GM06990 (cell line): ENCODE results near the gene SRGAP3.
"Not testable (repeated sequence)": the region's sequence is repeated elsewhere in the genome, so short reads cannot be mapped to it uniquely, and the experiment has no call there.

Experiments used
- DNase-seq: peaks from one replicate; pipeline ENCODE4 v3.0.0-alpha.2; 2011; ENCODE audit not compliant: insufficient read length; ENCODE audit errors: extremely low read depth
- H3K27me3 ChIP-seq: replicated peaks from 2 replicates; pipeline ENCODE4 v1.6.0; 2011; ENCODE audit warnings: low read length; ENCODE audit not compliant: control insufficient read depth, insufficient read depth
- H3K36me3 ChIP-seq: 2 replicates; pipeline ENCODE4 v1.5.1; 2011; ENCODE audit warnings: low read length; ENCODE audit not compliant: control insufficient read depth, insufficient read depth
- H3K4me3 ChIP-seq: replicated peaks from 2 replicates; pipeline ENCODE4 v1.5.1; 2011; ENCODE audit warnings: low read depth, mild to moderate bottlenecking, control low read depth, low read length
- TF ChIP-seq, protein P1 (sequence below): IDR thresholded peaks from 2 replicates; pipeline ENCODE4 v1.5.1; 2011; ENCODE audit warnings: low read length, control low read depth, mild to moderate bottlenecking, inconsistent platforms; ENCODE audit not compliant: insufficient read depth, poor library complexity, severe bottlenecking

SRGAP3 gene

GRCh38 chr3:9097495-9097894, 152.0 kb downstream of the SRGAP3 start:
- Histone ChIP-seq H3K27me3 (no peaks in the 10 kb centered on the region), H3K36me3 (no peaks in the 10 kb centered on the region), H3K4me3 (no peak overlapping the region)
- TF ChIP-seq, protein P1, sequence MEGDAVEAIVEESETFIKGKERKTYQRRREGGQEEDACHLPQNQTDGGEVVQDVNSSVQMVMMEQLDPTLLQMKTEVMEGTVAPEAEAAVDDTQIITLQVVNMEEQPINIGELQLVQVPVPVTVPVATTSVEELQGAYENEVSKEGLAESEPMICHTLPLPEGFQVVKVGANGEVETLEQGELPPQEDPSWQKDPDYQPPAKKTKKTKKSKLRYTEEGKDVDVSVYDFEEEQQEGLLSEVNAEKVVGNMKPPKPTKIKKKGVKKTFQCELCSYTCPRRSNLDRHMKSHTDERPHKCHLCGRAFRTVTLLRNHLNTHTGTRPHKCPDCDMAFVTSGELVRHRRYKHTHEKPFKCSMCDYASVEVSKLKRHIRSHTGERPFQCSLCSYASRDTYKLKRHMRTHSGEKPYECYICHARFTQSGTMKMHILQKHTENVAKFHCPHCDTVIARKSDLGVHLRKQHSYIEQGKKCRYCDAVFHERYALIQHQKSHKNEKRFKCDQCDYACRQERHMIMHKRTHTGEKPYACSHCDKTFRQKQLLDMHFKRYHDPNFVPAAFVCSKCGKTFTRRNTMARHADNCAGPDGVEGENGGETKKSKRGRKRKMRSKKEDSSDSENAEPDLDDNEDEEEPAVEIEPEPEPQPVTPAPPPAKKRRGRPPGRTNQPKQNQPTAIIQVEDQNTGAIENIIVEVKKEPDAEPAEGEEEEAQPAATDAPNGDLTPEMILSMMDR, result no peak
- no peak for DNase-seq

- no peaks in the 10 kb centered on the region for H3K36me3 ChIP-seq
- DNase-seq, result no peak
- no peaks in the 10 kb centered on the region for H3K27me3 ChIP-seq
- H3K4me3 ChIP-seq, result no peak overlapping the region
- TF ChIP-seq, protein P1, result no peak
Observed at GRCh38 chr3:9091486-9092235, 157.8 kb downstream of the SRGAP3 start.

DNA sequence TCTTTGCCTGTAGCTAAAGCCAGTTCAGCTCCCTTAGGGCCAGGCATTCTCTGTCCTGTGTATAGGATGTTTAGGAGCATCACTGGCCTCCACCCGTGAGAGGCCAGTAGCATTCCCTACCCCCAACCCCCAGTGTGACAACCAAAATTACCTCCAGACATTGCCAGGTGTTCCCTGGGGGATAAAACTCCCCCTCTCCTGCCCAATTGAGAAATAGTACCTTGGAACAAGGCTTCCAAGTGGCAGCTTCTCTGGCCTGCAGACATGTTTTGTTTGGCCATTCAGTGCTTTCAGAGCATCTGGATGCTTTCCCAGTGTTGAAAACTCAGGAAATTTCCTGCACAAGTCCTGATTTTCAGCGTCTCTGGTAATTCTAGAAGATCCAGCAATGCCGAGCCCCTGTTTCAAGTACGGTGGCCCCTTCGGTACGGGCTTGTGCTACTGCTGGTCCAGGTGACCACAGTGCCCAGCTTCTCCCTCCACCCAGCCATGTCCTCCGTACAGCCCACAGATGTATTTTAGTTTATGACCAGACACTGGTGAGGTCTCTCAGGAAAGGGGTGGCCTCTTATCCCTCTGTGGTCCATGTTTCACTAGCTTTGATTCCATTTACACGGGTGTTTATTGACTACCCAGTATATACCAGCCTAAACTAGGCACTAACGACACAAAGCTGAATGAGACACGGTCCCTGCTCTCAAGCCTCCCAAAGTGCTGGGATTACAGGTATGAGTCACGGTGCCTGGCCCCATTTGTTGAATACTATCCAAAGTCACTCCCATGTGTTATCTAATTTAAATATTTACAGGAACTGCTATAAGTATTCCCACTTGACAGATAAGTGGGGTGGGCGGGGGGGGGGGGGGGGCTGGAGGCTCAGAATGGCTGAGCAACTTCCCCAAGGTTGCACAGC, 160.7 kb downstream of the SRGAP3 start:
- no peak for DNase-seq
- TF ChIP-seq, protein P1, result no peak

GRCh38 chr3:9087831-9088413, 161.5 kb downstream of the SRGAP3 start:
- no peaks in the 10 kb centered on the region for H3K27me3 ChIP-seq
- no peaks in the 10 kb centered on the region; the same call in 1 of the 2 replicates for H3K36me3 ChIP-seq
- DNase-seq, result no peak
- no peak overlapping the region for H3K4me3 ChIP-seq
- TF ChIP-seq, protein P1, result no peak

More for the DNA sequence above, 160.7 kb downstream of the SRGAP3 start:
- no peak overlapping the region for H3K4me3 ChIP-seq
- H3K27me3 ChIP-seq, result no peaks in the 10 kb centered on the region
- H3K36me3 ChIP-seq, result no peaks in the 10 kb centered on the region; the same call in 1 of the 2 replicates

DNA sequence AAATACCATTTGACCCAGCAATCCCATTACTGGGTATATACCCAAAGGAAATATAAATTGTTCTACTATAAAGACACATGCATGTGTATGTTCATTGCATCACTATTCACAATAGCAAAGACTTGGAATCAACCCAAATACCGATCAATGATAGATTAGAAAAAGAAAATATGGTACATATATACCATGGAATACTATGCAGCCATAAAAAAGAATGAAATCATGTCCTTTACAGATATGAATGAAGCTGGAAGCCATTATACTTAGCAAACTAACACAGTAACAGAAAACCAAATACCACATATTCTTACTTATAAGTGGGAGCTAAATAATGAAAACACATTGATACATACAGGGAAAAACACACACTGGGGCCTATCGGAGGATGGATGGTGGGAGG, 164.0 kb downstream of the SRGAP3 start:
- not testable (repeated sequence) for H3K36me3 ChIP-seq, H3K4me3 ChIP-seq, H3K27me3 ChIP-seq, DNase-seq

GRCh38 chr3:9081184-9081818, 168.1 kb downstream of the SRGAP3 start:
- TF ChIP-seq, protein P1, result no peak
- DNase-seq, result no peak
- no peaks in the 10 kb centered on the region; the same call in 1 of the 2 replicates for H3K36me3 ChIP-seq
- H3K4me3 ChIP-seq, result no peak overlapping the region
- no peaks in the 10 kb centered on the region for H3K27me3 ChIP-seq
